ENCODE results near the gene STAT5A.

The STAT5A gene

DNA sequence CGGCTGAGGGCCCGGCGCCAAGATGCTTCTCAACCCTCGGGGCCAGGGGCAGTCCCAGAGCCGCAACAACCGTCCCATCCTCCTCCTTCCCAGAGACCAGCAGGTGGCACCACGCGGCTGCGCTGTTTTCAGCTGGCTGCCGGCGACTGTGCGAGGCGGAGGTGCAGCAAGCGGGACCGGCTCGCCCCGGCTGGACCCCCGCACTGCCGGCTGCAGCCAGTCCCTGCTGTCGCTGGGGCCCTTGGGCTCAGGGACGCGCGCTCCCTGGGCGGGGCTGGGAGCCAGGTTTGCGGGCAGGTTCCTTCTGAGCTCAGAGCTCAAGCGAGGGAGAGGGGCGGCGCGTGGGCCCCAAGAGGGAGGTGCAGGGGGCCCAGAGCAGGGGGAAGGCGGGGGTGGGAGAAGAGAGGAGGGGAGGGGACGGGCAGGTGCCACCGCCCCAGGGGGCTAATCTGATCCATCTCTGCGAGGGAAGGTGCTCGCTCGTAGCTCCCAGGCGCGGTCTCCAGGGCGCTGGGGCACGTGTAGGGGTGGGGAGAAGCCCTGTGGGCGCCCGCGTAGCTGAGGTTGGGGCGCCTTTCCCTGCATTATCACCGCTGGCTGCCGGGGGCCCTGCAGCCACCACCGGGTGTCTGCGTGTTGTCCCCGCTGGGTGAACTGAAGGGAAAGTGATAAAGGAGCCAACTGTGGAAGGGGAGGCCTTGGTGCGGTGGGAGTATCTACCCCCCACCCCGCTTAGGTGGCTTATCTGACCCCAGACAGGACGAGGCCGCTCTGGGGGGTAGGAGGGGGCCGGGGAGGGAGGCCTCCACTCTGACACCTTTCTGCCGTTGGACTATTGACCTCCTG, 24.2 kb downstream of the STAT5A start:
- peak; percentile 45 for DNase-seq (ENCODE audit: low read depth)
- no peak overlapping the region for H3K4me3 ChIP-seq (ENCODE audit: low read depth, low read length)
- TF ChIP-seq, protein P1, sequence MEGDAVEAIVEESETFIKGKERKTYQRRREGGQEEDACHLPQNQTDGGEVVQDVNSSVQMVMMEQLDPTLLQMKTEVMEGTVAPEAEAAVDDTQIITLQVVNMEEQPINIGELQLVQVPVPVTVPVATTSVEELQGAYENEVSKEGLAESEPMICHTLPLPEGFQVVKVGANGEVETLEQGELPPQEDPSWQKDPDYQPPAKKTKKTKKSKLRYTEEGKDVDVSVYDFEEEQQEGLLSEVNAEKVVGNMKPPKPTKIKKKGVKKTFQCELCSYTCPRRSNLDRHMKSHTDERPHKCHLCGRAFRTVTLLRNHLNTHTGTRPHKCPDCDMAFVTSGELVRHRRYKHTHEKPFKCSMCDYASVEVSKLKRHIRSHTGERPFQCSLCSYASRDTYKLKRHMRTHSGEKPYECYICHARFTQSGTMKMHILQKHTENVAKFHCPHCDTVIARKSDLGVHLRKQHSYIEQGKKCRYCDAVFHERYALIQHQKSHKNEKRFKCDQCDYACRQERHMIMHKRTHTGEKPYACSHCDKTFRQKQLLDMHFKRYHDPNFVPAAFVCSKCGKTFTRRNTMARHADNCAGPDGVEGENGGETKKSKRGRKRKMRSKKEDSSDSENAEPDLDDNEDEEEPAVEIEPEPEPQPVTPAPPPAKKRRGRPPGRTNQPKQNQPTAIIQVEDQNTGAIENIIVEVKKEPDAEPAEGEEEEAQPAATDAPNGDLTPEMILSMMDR (IDR thresholded peaks at IDR 0.05; ENCODE audit: low read depth, low read length, missing control alignments) = peak; percentile 66
- in situ Hi-C loops (cut with HindIII; ENCODE audit: low sequenced_read_pairs) = loop anchor here (10.0 kb wide), 1 partner anchor 202 kb away; no protein-coding TSS in a partner anchor

DNA sequence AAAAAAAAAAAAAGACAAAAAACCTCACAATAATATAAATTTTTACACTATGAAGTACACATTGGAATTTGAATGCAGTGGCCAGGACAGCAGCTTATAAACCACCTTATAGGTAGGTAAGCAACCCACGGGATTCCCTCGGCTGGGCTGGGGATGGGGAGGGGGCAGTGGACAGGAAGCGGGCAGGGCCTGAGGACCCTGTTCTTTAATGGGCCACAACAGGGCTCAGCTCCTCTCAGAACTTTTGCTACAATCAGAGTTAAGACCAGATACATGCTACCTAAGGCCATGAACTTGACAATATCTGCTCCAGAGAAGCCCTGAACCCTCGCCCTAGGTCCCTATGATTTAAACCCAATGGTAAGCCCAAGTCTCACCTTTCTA, 25.1 kb downstream of the STAT5A start:
- TF ChIP-seq, protein P1 (IDR thresholded peaks at IDR 0.05; ENCODE audit: low read depth, low read length, missing control alignments) = no peak
- in situ Hi-C loops (cut with HindIII; ENCODE audit: low sequenced_read_pairs) = loop anchor here (10.0 kb wide), 1 partner anchor 201 kb away; no protein-coding TSS in a partner anchor
- no peak for DNase-seq (ENCODE audit: low read depth)
- H3K4me3 ChIP-seq (ENCODE audit: low read depth, low read length) = no peak overlapping the region

DNA sequence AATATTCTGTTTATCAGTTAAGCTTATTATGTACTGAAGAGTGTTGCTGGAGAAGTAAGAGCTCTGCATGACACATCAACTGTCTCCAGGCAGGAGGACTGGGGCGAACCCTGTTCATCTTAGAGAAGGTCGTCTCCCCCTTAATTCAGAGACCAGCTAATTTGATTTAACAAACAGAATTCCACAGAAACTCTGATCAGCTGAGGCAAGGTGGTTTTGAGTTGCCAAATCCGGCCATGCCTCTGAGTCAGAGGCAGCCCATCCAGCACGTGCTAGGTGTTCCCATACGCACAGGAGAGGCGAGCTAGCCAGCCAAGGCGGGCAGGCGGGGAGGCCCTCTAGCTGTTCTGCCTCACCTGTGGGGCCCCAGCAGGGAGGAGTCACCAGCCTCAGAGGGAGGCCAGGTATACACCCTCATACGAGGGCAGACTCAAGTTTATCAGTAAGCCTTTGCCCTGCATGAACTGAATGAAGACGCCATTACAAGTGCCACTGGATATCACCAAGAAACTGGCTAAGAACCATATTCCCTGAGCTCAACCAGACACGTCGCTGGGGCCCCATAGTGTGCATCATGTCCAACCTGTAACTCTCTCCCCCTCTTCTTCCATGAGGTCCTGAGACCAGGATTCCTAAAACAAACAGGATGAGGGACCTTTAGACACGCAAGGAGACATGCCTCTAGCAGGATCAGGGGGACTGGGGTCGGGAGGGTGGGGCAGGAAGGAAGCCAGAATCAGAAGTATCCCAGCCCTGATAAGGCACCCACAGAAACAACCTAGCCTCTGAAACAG, 25.7 kb downstream of the STAT5A start:
- DNase-seq (ENCODE audit: low read depth) = no peak
- in situ Hi-C loops (cut with HindIII; ENCODE audit: low sequenced_read_pairs) = loop anchor here (10.0 kb wide), 1 partner anchor 201 kb away; no protein-coding TSS in a partner anchor

DNA sequence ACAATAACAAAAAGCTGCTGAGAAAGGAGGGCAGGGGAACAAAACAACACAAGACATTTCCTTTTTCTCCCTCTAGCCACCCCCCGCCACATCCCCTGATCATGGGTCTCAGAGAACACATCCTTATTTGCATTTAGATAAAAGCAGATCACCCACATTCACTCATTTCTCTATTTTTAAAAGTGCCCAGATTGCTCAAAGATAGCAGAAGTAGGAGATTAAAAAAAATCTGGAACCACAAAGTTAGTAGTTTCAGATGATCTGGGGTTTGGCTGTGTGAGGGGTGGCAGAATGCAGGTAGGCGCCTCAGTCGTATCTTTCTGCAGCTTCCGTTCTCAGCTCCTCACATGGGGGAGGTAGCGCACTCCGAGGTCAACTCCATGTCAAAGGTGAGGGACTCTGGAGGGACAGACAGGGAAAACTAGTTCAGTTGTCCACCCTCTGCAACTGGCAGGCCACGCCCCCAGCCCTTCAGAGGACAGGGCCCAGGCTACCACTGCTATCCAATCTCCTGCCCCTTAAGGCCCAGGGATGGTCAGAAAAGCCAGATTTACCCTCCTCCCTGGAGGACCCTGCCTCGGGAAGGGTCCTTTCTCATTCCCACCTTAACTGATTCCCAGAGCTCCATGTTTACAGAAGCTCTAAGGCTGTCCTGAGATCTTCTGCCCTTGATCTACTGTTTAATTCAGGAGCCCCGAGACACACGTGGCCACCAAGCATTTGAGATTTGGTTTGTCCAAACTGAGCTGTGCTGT, 27.3 kb downstream of the STAT5A start:
- H3K4me3 ChIP-seq (ENCODE audit: low read depth, low read length) = no peak overlapping the region
- in situ Hi-C loops (cut with HindIII; ENCODE audit: low sequenced_read_pairs) = loop anchor here (10.0 kb wide), 1 partner anchor 199 kb away; no protein-coding TSS in a partner anchor
- TF ChIP-seq, protein P1 (IDR thresholded peaks at IDR 0.05; ENCODE audit: low read depth, low read length, missing control alignments) = no peak
- no peak for DNase-seq (ENCODE audit: low read depth)

More for the DNA sequence above, 25.7 kb downstream of the STAT5A start:
- TF ChIP-seq, protein P1 (IDR thresholded peaks at IDR 0.05; ENCODE audit: low read depth, low read length, missing control alignments) = no peak
- no peak overlapping the region for H3K4me3 ChIP-seq (ENCODE audit: low read depth, low read length)

DNA sequence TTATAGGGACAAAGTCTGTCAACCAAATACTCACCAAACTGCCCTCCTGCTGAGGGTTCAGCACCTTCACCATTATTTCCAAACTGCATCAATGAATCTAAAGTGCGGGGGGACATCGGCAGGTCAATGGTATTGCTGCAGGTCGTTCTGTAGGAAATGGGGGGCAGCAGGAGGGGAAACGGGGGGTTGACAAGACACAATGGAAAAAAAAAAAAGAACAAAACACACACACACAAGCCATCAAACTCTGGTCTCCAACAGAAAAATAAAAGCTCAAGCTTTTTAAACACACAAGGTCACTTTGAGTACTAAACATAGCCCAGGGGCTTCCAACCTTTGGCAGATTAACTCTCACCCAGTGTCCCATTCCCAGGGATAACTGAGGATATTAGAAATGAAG, 28.5 kb downstream of the STAT5A start:
- TF ChIP-seq, protein P1 (IDR thresholded peaks at IDR 0.05; ENCODE audit: low read depth, low read length, missing control alignments) = no peak
- no peak for DNase-seq (ENCODE audit: low read depth)
- no peak overlapping the region for H3K4me3 ChIP-seq (ENCODE audit: low read depth, low read length)
- in situ Hi-C loops (cut with HindIII; ENCODE audit: low sequenced_read_pairs) = loop anchor here (10.0 kb wide), 1 partner anchor 198 kb away; no protein-coding TSS in a partner anchor

Data from astrocyte of the cerebellum (primary cell).